ENCODE measurements around the gene ATG7. TPM values are rescaled to one million over a fixed set of nuclear protein-coding genes. Genes with fewer than 3 reads are reported as not detected.

The ATG7 gene
- total and polyA plus RNA-seq, 10 of the 15 experiments (the other 5 are each of a cell fraction or from before 2014, with no cell fraction given), result 13.5 to 49.5 (median 26.4) TPM

DNA sequence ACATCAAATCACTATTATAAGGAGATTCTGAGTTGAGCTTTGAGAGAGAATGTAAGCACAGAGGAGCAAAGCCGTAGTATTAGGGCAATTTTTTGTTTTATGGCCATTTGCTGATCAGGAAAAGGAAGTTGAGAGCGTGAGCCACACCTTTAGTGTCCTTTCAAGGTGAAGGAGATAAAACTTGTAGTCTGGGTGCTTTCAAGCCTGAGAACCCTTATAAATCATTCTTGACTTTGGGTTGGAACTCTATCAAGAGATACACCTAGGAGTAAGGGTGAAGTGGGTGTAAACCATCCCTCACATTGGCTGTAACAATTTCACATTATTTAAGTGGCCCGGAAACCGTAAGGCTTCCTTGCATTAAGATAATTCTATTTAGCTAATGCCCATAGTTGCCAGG lies 122.2 kb downstream of the ATG7 start:
- H3K4me2 ChIP-seq (ENCODE audit: control insufficient read depth, insufficient read depth), result no peak overlapping the region
- WGBS (ENCODE audit: insufficient coverage, insufficient replicate concordance, low lambda C conversion rate, missing lambda C conversion rate), result 97% methylated on average over 4 of the region's 4 CpGs
- H3K27me3 ChIP-seq (replicated peaks in 1 of 2; ENCODE audit: control insufficient read depth in 2 of 2, insufficient read depth in 2 of 2, low read length in 1 of 2), result no peaks in the 10 kb centered on the region
- H3K79me2 ChIP-seq (ENCODE audit: control insufficient read depth, insufficient read depth, low read length), result no peaks in the 10 kb centered on the region
- no peak overlapping the region for H3K4me3 ChIP-seq
- no peak overlapping the region for H3K9ac ChIP-seq (ENCODE audit: control insufficient read depth, insufficient read depth, low read length)
- intact Hi-C loops (cut with micrococcal nuclease; ENCODE audit: unreplicated experiment), result no loop called here
- FAIRE-seq (no peak), ATAC-seq (no peak), DNase-seq (ENCODE audit: low read depth, low spot score) (no peak)
- SMC1A ChIA-PET (ENCODE audit: uncharacterized antibody, unreplicated experiment), result interaction anchor here (1.4 kb wide), 1 partner anchor 15 kb away, joined by 3 read pairs; no protein-coding TSS in a partner anchor
- CTCF ChIA-PET, result no interaction called here
- H3K36me3 ChIP-seq (ENCODE audit: control insufficient read depth in 2 of 2, insufficient read depth in 2 of 2, low read length in 1 of 2), result no peaks in the 10 kb centered on the region; a peak in 1 of 4 replicates
- TF ChIP-seq TCF7 (IDR thresholded peaks at IDR 0.05; ENCODE audit: borderline replicate concordance) (no peak), CBX5 (IDR thresholded peaks at IDR 0.05; ENCODE audit: low read depth) (no peak), REST (IDR thresholded peaks at IDR 0.05; ENCODE audit: low read depth, low read length) (no peak), TBL1XR1 (IDR thresholded peaks at IDR 0.05; ENCODE audit: low read depth, low read length) (no peak)
- TF ChIP-seq, protein P1, sequence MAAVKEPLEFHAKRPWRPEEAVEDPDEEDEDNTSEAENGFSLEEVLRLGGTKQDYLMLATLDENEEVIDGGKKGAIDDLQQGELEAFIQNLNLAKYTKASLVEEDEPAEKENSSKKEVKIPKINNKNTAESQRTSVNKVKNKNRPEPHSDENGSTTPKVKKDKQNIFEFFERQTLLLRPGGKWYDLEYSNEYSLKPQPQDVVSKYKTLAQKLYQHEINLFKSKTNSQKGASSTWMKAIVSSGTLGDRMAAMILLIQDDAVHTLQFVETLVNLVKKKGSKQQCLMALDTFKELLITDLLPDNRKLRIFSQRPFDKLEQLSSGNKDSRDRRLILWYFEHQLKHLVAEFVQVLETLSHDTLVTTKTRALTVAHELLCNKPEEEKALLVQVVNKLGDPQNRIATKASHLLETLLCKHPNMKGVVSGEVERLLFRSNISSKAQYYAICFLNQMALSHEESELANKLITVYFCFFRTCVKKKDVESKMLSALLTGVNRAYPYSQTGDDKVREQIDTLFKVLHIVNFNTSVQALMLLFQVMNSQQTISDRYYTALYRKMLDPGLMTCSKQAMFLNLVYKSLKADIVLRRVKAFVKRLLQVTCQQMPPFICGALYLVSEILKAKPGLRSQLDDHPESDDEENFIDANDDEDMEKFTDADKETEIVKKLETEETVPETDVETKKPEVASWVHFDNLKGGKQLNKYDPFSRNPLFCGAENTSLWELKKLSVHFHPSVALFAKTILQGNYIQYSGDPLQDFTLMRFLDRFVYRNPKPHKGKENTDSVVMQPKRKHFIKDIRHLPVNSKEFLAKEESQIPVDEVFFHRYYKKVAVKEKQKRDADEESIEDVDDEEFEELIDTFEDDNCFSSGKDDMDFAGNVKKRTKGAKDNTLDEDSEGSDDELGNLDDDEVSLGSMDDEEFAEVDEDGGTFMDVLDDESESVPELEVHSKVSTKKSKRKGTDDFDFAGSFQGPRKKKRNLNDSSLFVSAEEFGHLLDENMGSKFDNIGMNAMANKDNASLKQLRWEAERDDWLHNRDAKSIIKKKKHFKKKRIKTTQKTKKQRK (IDR thresholded peaks at IDR 0.05; ENCODE audit: low read depth, low read length), result no peak
- RAD21 ChIA-PET (ENCODE audit: unreplicated experiment), result no interaction called here
- no peaks in the 10 kb centered on the region; the same call in 1 of the 2 replicates for H4K20me1 ChIP-seq (ENCODE audit: control insufficient read depth, insufficient read depth)
- POLR2A ChIA-PET, result no interaction called here
- H3K9me3 ChIP-seq (replicated peaks; ENCODE audit: control insufficient read depth, insufficient read depth, low read length), result no peaks in the 10 kb centered on the region
- in situ Hi-C loops (cut with MboI), result no loop called here
- no peak overlapping the region for H3K27ac ChIP-seq (ENCODE audit: control insufficient read depth, insufficient read depth)
- no peak overlapping the region for H2AFZ ChIP-seq (ENCODE audit: control insufficient read depth, low read depth, low read length)
- BruUV-seq (replicated peaks), result no TSS peak
- no peaks in the 10 kb centered on the region; the same call in 1 of the 2 replicates for H3K4me1 ChIP-seq (ENCODE audit: control insufficient read depth, insufficient read depth, low read length)
